Keratinocyte (primary cell): Measurements from ENCODE around the gene SLC5A7. TPM values are rescaled to one million over a fixed set of nuclear protein-coding genes. Genes with fewer than 3 reads are reported as not detected.

Experiments
- DNase-seq: peaks from one replicate; pipeline ENCODE4 v3.0.0-alpha.2; 2011; ENCODE audit warnings: low read depth, missing footprints, low spot score
- FAIRE-seq: peaks from 2 replicates; lab custom pipeline; 2011; peaks lifted over from hg19 to GRCh38; lab: Jason Lieb, UNC
- H2AFZ ChIP-seq: 2 replicates; pipeline ENCODE4 v1.6.0; 2012; ENCODE audit warnings: low read length, control low read depth, inconsistent platforms; ENCODE audit not compliant: control insufficient read depth
- H3K27ac ChIP-seq: 2 replicates; pipeline ENCODE4 v1.5.1; 2011; ENCODE audit warnings: low read length; ENCODE audit not compliant: control insufficient read depth, insufficient read depth
- H3K27me3 ChIP-seq: 3 replicates; pipeline ENCODE4 v1.6.0; 2011; ENCODE audit warnings: low read length; ENCODE audit not compliant: control insufficient read depth, insufficient read depth; ENCODE audit errors: extremely low read depth
- H3K36me3 ChIP-seq, 2 experiments: 2 replicates in 1 of 2; 3 replicates in 1 of 2; pipeline ENCODE4 v1.5.1; 2011; ENCODE audit warnings: low read length in 2 of 2, mild to moderate bottlenecking in 1 of 2; ENCODE audit not compliant: control insufficient read depth in 2 of 2, insufficient read depth in 2 of 2; ENCODE audit errors: extremely low read depth in 1 of 2
- H3K4me1 ChIP-seq: 3 replicates; pipeline ENCODE4 v1.5.1; 2011; ENCODE audit warnings: low read length; ENCODE audit not compliant: control insufficient read depth, insufficient read depth; ENCODE audit errors: extremely low read depth
- H3K4me2 ChIP-seq: 3 replicates; pipeline ENCODE4 v1.6.0; 2011; ENCODE audit warnings: low read depth, low read length; ENCODE audit not compliant: control insufficient read depth, insufficient read depth; ENCODE audit errors: extremely low read depth
- H3K4me3 ChIP-seq, 3 experiments: fragments of 200-600 bp in 1 of 3; sonication (generic) in 1 of 3; 2 replicates in 2 of 3; 3 replicates in 1 of 3; pipeline ENCODE4 v1.5.1; 2011 to 2016; ENCODE audit warnings: low read length in 3 of 3, mild to moderate bottlenecking in 3 of 3, control low read depth in 2 of 3, inconsistent platforms in 1 of 3, low read depth in 1 of 3, mixed read lengths in 1 of 3, mixed run types in 1 of 3, moderate library complexity in 1 of 3; ENCODE audit not compliant: control insufficient read depth in 2 of 3, insufficient read depth in 2 of 3; ENCODE audit errors: extremely low read depth in 1 of 3
- H3K79me2 ChIP-seq: 2 replicates; pipeline ENCODE4 v1.6.0; 2012; ENCODE audit warnings: low read length; ENCODE audit not compliant: control insufficient read depth, insufficient read depth
- H3K9ac ChIP-seq: 3 replicates; pipeline ENCODE4 v1.6.0; 2011; ENCODE audit warnings: low read length; ENCODE audit not compliant: control insufficient read depth, insufficient read depth; ENCODE audit errors: extremely low read depth
- H3K9me1 ChIP-seq: 3 replicates; pipeline ENCODE4 v1.6.0; 2011; ENCODE audit warnings: low read length; ENCODE audit not compliant: control insufficient read depth, insufficient read depth; ENCODE audit errors: extremely low read depth
- H3K9me3 ChIP-seq: 2 replicates; pipeline ENCODE4 v1.5.1; 2012; ENCODE audit warnings: low read depth, low read length; ENCODE audit not compliant: control insufficient read depth
- H4K20me1 ChIP-seq: 3 replicates; pipeline ENCODE4 v1.6.0; 2011; ENCODE audit warnings: low read length; ENCODE audit not compliant: control insufficient read depth, insufficient read depth; ENCODE audit errors: extremely low read depth
- EZH2 ChIP-seq: IDR thresholded peaks from one replicate; pipeline ENCODE4 v1.6.1; 2012; ENCODE audit warnings: inconsistent platforms, mild to moderate bottlenecking, low read length, moderate library complexity
- dilution Hi-C: fragments of 300-500 bp; cut with MboI; formaldehyde crosslinking; loops from one replicate; pipeline ENCODE4 v1.7.0; 2020; ENCODE audit warnings: low sequenced_read_pairs; ENCODE audit not compliant: extremely low pct_ligation_motif_present
- polyA plus RNA-seq, 5 experiments: library from polyadenylated mRNA; depleted of rRNA in 3 of 5; stranded (reverse) in 3 of 5; stranded (forward) in 1 of 5; unstranded in 1 of 5; fragments of >200 nt; gene quantifications; 1 replicate in 1 of 5; 2 replicates in 3 of 5; 3 replicates in 1 of 5; pipeline versions ENCODE4 v1.2.1 to v1.2.3, GENCODE V29; 2011 to 2012; ENCODE audit warnings: missing spikeins in 2 of 5, low read depth in 1 of 5, low replicate concordance in 1 of 5
- TF ChIP-seq, protein P1 (sequence below), 3 experiments: IDR thresholded peaks in 1 of 3; conservative IDR thresholded peaks in 1 of 3; optimal IDR thresholded peaks in 1 of 3; 2 replicates in 2 of 3; 3 replicates in 1 of 3; pipeline versions ENCODE3 to v1.5.1; 2011; ENCODE audit warnings: low read length in 3 of 3, mild to moderate bottlenecking in 3 of 3, moderate library complexity in 2 of 3, control low read depth in 1 of 3, inconsistent platforms in 1 of 3; ENCODE audit not compliant: insufficient read depth in 2 of 3; ENCODE audit errors: extremely low read depth in 1 of 3

Gene SLC5A7
- polyA plus RNA-seq, 1 donor (not counting 4 experiments of a cell fraction or from before 2014, with no cell fraction given): not detected

DNA sequence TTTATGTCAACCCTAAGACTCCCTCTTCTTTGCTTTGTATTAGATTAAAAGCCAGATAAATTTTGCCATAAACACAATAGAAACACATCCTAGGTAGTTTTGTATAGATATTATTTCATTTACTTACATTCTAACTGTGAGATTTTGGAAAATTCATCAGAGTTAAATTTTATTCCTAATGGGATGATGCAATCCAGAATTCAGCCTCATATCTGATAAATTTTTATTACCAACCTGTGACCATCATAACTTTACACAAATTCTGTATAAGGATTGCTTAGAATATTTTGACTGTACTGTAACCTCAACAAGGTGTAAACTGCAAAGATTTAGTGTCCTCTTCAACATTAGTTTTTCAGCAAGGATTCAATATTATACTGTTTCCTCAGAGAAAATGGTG is 4.4 kb downstream of the SLC5A7 start:
- no peaks in the 10 kb centered on the region for H3K9me3 ChIP-seq
- dilution Hi-C loops: no loop called here
- no peaks in the 10 kb centered on the region for H3K36me3 ChIP-seq
- no peak overlapping the region for H3K27ac ChIP-seq
- H3K4me2 ChIP-seq: no peak overlapping the region
- FAIRE-seq (no peak), DNase-seq (no peak)
- H3K9ac ChIP-seq: no peak overlapping the region
- H4K20me1 ChIP-seq: no peaks in the 10 kb centered on the region
- TF ChIP-seq, protein P1, sequence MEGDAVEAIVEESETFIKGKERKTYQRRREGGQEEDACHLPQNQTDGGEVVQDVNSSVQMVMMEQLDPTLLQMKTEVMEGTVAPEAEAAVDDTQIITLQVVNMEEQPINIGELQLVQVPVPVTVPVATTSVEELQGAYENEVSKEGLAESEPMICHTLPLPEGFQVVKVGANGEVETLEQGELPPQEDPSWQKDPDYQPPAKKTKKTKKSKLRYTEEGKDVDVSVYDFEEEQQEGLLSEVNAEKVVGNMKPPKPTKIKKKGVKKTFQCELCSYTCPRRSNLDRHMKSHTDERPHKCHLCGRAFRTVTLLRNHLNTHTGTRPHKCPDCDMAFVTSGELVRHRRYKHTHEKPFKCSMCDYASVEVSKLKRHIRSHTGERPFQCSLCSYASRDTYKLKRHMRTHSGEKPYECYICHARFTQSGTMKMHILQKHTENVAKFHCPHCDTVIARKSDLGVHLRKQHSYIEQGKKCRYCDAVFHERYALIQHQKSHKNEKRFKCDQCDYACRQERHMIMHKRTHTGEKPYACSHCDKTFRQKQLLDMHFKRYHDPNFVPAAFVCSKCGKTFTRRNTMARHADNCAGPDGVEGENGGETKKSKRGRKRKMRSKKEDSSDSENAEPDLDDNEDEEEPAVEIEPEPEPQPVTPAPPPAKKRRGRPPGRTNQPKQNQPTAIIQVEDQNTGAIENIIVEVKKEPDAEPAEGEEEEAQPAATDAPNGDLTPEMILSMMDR (optimal IDR thresholded peaks at IDR 0.05 in 1 of 3, IDR thresholded peaks at IDR 0.05 in 1 of 3, conservative IDR thresholded peaks at IDR 0.05 in 1 of 3; ENCODE audit: extremely low read depth in 1 of 3, insufficient read depth in 2 of 3, low read length in 3 of 3): no peak
- TF ChIP-seq EZH2: no peak
- no peak overlapping the region for H2AFZ ChIP-seq
- no peaks in the 10 kb centered on the region for H3K9me1 ChIP-seq
- no peak overlapping the region for H3K4me3 ChIP-seq
- no peaks in the 10 kb centered on the region for H3K4me1 ChIP-seq
- peaks cover 19% of the 10 kb centered on the region for H3K27me3 ChIP-seq
- no peaks in the 10 kb centered on the region for H3K79me2 ChIP-seq

DNA sequence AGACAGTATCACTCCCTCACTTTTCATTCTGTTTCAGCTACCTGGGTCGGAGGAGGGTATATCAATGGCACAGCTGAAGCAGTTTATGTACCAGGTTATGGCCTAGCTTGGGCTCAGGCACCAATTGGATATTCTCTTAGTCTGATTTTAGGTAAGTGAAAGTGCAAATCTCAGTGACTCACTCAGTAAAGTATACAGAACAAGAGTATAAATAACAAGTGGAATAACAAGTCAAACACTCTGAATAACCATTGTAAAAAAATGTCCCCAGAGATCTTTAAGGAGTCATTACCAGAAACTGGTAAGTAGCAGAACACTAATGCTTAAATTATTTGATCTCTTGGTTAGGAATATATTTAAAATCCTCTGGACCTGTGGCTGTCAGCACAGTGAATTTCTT is 5.7 kb downstream of the SLC5A7 start:
- H3K9ac ChIP-seq: no peak overlapping the region
- no peak overlapping the region for H3K27ac ChIP-seq
- no peak for TF ChIP-seq EZH2
- TF ChIP-seq, protein P1 (optimal IDR thresholded peaks at IDR 0.05 in 1 of 3, IDR thresholded peaks at IDR 0.05 in 1 of 3, conservative IDR thresholded peaks at IDR 0.05 in 1 of 3; ENCODE audit: extremely low read depth in 1 of 3, insufficient read depth in 2 of 3, low read length in 3 of 3): no peak
- no peaks in the 10 kb centered on the region for H3K9me1 ChIP-seq
- H3K27me3 ChIP-seq: peaks cover 6% of the 10 kb centered on the region
- H3K79me2 ChIP-seq: no peaks in the 10 kb centered on the region
- H3K4me1 ChIP-seq: no peaks in the 10 kb centered on the region
- H4K20me1 ChIP-seq: no peaks in the 10 kb centered on the region
- dilution Hi-C loops: no loop called here
- H2AFZ ChIP-seq: no peak overlapping the region
- no peak overlapping the region for H3K4me3 ChIP-seq
- FAIRE-seq (no peak), DNase-seq (no peak)
- no peaks in the 10 kb centered on the region for H3K9me3 ChIP-seq
- no peaks in the 10 kb centered on the region for H3K36me3 ChIP-seq
- H3K4me2 ChIP-seq: no peak overlapping the region
